ENCODE results near the gene SMARCAL1.

- no peak for TF ChIP-seq SUZ12 (IDR thresholded peaks at IDR 0.05; ENCODE audit: extremely low read depth, insufficient read depth, insufficient read length)
- no peak for TF ChIP-seq ZNF274 (IDR thresholded peaks at IDR 0.05; ENCODE audit: low read depth, low read length)
- TF ChIP-seq YY1 (IDR thresholded peaks at IDR 0.05; ENCODE audit: insufficient read depth, insufficient read length) = no peak
These were observed 120.3 kb downstream of the SMARCAL1 start for GRCh38 chr2:216532562-216532961.

Measured in NT2/D1 (cell line).